OCI-LY1 (cell line): ENCODE results near the gene ACTR2.

Source experiments
- H2AFZ ChIP-seq: fragments of 200-600 bp; sonication (generic), shearing (Covaris generic); 2 replicates; pipeline ENCODE4 v1.6.0; 2014; ENCODE audit warnings: antibody characterized with exemption, mild to moderate bottlenecking, low read length
- H3F3A ChIP-seq: fragments of 200-600 bp; sonication (generic), shearing (Covaris generic); 2 replicates; pipeline ENCODE4 v1.6.0; 2014; ENCODE audit warnings: mild to moderate bottlenecking, antibody characterized with exemption, low read length, moderate library complexity; ENCODE audit not compliant: insufficient read depth
- H3K27ac ChIP-seq: fragments of 200-600 bp; sonication (generic); 2 replicates; pipeline ENCODE4 v1.5.1; 2014; ENCODE audit warnings: low read length, mixed run types, mild to moderate bottlenecking, low read depth; ENCODE audit not compliant: poor library complexity, severe bottlenecking
- H3K27me3 ChIP-seq: fragments of 200-600 bp; sonication (generic); 2 replicates; pipeline ENCODE4 v1.6.0; 2014; ENCODE audit warnings: antibody characterized with exemption, mild to moderate bottlenecking, low read length, moderate library complexity; ENCODE audit not compliant: insufficient read depth
- H3K36me3 ChIP-seq: fragments of 200-600 bp; sonication (generic); 2 replicates; pipeline ENCODE4 v1.6.1; 2014; ENCODE audit warnings: mild to moderate bottlenecking, antibody characterized with exemption, low read length, moderate library complexity, mixed read lengths; ENCODE audit not compliant: insufficient read depth
- H3K4me1 ChIP-seq: fragments of 200-600 bp; sonication (generic); 2 replicates; pipeline ENCODE4 v1.5.1; 2014; ENCODE audit warnings: mild to moderate bottlenecking, low read length, moderate library complexity; ENCODE audit not compliant: insufficient read depth, severe bottlenecking
- H3K4me2 ChIP-seq: fragments of 200-600 bp; sonication (generic), shearing (Covaris generic); 2 replicates; pipeline ENCODE4 v1.6.1; 2014; ENCODE audit warnings: low read length
- H3K4me3 ChIP-seq: fragments of 200-600 bp; sonication (generic); 2 replicates; pipeline ENCODE4 v1.5.1; 2014; ENCODE audit warnings: low read length, low read depth, mild to moderate bottlenecking, mixed read lengths; ENCODE audit not compliant: poor library complexity, severe bottlenecking
- H3K79me2 ChIP-seq: fragments of 200-600 bp; shearing (Covaris generic); 2 replicates; pipeline ENCODE4 v1.6.1; 2016; ENCODE audit warnings: mixed run types, low read length, mixed read lengths; ENCODE audit not compliant: insufficient read depth
- H3K9ac ChIP-seq: fragments of 200-600 bp; sonication (generic), shearing (Covaris generic); 2 replicates; pipeline ENCODE4 v1.6.1; 2014; ENCODE audit warnings: mild to moderate bottlenecking, low read length, mixed read lengths
- H3K9me2 ChIP-seq: fragments of 200-600 bp; sonication (generic), shearing (Covaris generic); 2 replicates; pipeline ENCODE4 v1.6.1; 2014; ENCODE audit warnings: low read depth, mild to moderate bottlenecking, low read length, mixed read lengths
- H3K9me3 ChIP-seq: fragments of 200-600 bp; shearing (Covaris generic); 2 replicates; pipeline ENCODE4 v1.6.1; 2014; ENCODE audit warnings: low read length, mixed read lengths
- H4K20me1 ChIP-seq: fragments of 200-600 bp; sonication (generic), shearing (Covaris generic); 2 replicates; pipeline ENCODE4 v1.6.0; 2016; ENCODE audit warnings: mild to moderate bottlenecking, low read length; ENCODE audit not compliant: insufficient read depth
- EZH2 ChIP-seq: fragments of 200-600 bp; sonication (generic), shearing (Covaris generic); IDR thresholded peaks from 2 replicates; pipeline ENCODE4 v1.8.0; 2017; ENCODE audit warnings: borderline replicate concordance, mixed run types, mild to moderate bottlenecking, antibody characterized with exemption, low read length, moderate library complexity, mixed read lengths
- TF ChIP-seq, protein P1 (sequence below): fragments of 200-600 bp; sonication (generic), shearing (Covaris generic); IDR thresholded peaks from 2 replicates; pipeline ENCODE4 v1.5.1; 2017; ENCODE audit warnings: mild to moderate bottlenecking, antibody characterized with exemption, low read length, moderate library complexity, mixed read lengths

Gene ACTR2

DNA sequence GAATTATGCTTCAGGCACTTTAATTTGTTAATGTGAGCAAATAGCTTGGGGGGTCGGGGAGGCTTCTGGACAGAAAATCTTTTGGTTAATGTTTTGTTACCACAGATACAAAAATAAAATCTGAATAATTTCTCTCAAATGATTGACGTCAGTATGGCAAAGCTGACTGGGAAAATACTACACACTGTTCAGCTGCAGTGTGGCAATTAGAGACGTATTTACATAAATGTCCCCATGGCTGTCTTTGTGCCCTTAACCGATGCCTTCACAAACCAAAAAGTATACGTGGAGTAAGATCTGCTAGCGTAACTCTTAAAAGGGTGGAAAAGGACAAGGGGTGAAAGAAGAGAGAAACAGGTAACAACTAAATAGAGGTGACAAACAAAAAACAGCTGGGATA lies 83.4 kb downstream of the ACTR2 start:
- Histone ChIP-seq H3K9me2 (no peaks in the 10 kb centered on the region), H3K4me2 (no peak overlapping the region), H3K27me3 (no peaks in the 10 kb centered on the region), H3F3A (no peaks in the 10 kb centered on the region), H2AFZ (no peak overlapping the region), H3K9me3 (no peaks in the 10 kb centered on the region), H4K20me1 (no peaks in the 10 kb centered on the region), H3K4me1 (peaks cover 10% of the 10 kb centered on the region), H3K36me3 (peaks cover 50% of the 10 kb centered on the region), H3K27ac (no peak overlapping the region), H3K79me2 (no peaks in the 10 kb centered on the region), H3K9ac (no peak overlapping the region), H3K4me3 (no peak overlapping the region)
- no peak for TF ChIP-seq EZH2
- TF ChIP-seq, protein P1, sequence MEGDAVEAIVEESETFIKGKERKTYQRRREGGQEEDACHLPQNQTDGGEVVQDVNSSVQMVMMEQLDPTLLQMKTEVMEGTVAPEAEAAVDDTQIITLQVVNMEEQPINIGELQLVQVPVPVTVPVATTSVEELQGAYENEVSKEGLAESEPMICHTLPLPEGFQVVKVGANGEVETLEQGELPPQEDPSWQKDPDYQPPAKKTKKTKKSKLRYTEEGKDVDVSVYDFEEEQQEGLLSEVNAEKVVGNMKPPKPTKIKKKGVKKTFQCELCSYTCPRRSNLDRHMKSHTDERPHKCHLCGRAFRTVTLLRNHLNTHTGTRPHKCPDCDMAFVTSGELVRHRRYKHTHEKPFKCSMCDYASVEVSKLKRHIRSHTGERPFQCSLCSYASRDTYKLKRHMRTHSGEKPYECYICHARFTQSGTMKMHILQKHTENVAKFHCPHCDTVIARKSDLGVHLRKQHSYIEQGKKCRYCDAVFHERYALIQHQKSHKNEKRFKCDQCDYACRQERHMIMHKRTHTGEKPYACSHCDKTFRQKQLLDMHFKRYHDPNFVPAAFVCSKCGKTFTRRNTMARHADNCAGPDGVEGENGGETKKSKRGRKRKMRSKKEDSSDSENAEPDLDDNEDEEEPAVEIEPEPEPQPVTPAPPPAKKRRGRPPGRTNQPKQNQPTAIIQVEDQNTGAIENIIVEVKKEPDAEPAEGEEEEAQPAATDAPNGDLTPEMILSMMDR: no peak

GRCh38 chr2:65311596-65311995 lies 84.0 kb downstream of the ACTR2 start:
- Histone ChIP-seq H2AFZ (no peak overlapping the region), H3K27me3 (no peaks in the 10 kb centered on the region), H3F3A (no peaks in the 10 kb centered on the region), H3K4me3 (no peak overlapping the region), H3K9me3 (no peaks in the 10 kb centered on the region), H3K36me3 (peaks cover 55% of the 10 kb centered on the region), H3K4me2 (no peak overlapping the region), H3K9ac (no peak overlapping the region), H3K79me2 (no peaks in the 10 kb centered on the region), H3K27ac (no peak overlapping the region), H3K9me2 (no peaks in the 10 kb centered on the region), H3K4me1 (peaks cover 10% of the 10 kb centered on the region), H4K20me1 (no peaks in the 10 kb centered on the region)
- no peak for TF ChIP-seq EZH2
- TF ChIP-seq, protein P1: no peak

DNA sequence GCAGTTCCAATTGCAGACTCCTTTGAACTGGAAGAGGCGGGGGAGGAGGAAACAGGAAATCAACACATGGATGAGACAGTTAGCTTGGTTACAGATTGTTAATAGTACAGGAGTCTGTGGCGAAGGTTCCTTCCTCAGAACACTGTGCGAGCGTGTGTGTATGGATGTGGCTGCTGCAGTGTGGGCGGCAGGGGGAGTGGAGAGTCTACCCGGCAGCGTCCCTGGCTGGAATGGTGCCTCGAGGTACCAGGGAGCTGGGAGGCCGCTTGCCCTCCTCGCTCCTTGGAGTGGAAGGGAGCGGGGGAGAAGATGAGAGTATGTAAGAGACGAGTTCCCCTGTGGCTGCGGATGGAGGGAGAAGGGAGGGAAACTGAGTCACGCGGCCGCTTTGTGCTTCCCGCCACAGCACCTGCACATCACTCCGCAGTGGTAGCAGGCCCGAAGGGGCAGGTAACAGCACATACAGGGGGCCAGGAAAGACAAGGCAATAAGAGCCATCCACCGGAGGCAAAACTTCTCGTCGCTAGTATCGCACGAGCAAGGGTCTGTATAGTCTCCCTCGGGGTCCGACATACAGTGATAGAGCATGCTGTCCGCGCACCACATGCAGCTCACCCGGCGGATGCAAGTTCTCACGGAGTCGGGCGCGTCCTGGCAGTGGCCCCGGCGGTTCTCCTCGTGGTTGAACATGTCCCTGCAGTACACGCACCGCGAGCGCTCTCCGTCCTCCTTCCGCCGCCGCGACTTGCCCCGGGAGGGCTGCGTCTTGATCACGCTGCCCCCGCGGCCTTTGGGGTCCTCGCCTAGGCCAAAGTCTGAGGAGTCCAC lies 85.7 kb downstream of the ACTR2 start:
- Histone ChIP-seq H4K20me1 (no peaks in the 10 kb centered on the region), H3K27me3 (no peaks in the 10 kb centered on the region), H3K9me2 (no peaks in the 10 kb centered on the region), H3K9me3 (no peaks in the 10 kb centered on the region), H2AFZ (no peak overlapping the region), H3F3A (no peaks in the 10 kb centered on the region), H3K27ac (no peak overlapping the region), H3K4me3 (no peak overlapping the region), H3K36me3 (peaks cover 60% of the 10 kb centered on the region), H3K4me2 (no peak overlapping the region), H3K4me1 (peaks cover 5% of the 10 kb centered on the region), H3K79me2 (no peaks in the 10 kb centered on the region), H3K9ac (no peak overlapping the region)
- TF ChIP-seq, protein P1: no peak
- no peak for TF ChIP-seq EZH2
